ENCODE data around the gene SLC47A2. TPM values are rescaled to one million over a fixed set of nuclear protein-coding genes. Genes with fewer than 3 reads are reported as not detected.

The SLC47A2 gene
- polyA plus RNA-seq, 1 experiment: not detected

DNA sequence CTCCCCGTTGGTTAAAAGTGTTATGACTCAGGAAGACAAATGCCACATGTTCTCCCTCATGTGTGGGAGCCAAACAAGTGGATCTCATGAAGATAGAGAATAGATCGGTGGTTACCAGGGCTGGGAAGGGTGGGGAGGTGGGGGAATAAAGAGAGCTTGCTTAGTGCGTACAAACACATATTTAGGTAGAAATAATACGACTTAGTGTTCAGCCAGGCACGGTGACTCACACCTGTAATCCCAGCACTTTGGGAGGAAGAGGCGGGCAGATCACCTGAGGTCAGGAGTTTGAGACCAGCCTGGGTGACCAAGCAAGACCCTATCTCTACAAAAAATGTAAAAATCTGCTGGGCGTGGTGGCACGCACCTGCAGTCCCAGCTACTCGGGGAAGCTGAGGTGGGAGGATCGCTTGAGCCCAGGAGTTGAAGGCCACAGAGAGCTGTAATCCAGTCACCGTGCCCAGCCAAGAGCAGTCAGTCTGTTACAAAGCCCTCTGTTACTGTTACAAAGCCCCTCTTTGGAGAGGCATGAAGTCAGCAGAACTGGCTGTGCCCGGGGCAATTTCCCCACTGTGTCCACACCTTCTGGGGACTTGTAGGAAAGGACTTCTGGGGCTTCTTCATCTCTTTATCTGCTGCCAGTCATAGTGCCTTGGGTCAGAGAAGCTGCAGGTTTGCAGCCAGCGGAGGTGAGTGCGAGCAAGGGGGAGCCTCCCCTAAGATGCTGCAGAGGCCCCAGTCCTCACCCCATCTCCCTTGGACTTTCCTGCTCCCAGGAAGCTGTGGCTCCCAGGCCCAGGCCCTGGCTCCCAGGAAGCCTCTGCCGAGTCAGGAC, 36.0 kb upstream of the SLC47A2 start:
- Histone ChIP-seq H3K27me3 (ENCODE audit: control insufficient read depth, insufficient read depth, low read length) (peaks cover 5% of the 10 kb centered on the region; the same call in 1 of the 2 replicates), H3K4me3 (ENCODE audit: low read depth, low read length) (no peak overlapping the region), H3K36me3 (ENCODE audit: control insufficient read depth, insufficient read depth, low read length) (no peaks in the 10 kb centered on the region)
- CTCF ChIA-PET: interaction anchor here (1.2 to 11.6 kb wide), 4 partner anchors 9 to 239 kb away, joined by 3 to 84 read pairs (median 20); no protein-coding TSS in a partner anchor
- DNase-seq (ENCODE audit: low read depth): no peak
- POLR2A ChIA-PET: no interaction called here
- TF ChIP-seq, protein P1, sequence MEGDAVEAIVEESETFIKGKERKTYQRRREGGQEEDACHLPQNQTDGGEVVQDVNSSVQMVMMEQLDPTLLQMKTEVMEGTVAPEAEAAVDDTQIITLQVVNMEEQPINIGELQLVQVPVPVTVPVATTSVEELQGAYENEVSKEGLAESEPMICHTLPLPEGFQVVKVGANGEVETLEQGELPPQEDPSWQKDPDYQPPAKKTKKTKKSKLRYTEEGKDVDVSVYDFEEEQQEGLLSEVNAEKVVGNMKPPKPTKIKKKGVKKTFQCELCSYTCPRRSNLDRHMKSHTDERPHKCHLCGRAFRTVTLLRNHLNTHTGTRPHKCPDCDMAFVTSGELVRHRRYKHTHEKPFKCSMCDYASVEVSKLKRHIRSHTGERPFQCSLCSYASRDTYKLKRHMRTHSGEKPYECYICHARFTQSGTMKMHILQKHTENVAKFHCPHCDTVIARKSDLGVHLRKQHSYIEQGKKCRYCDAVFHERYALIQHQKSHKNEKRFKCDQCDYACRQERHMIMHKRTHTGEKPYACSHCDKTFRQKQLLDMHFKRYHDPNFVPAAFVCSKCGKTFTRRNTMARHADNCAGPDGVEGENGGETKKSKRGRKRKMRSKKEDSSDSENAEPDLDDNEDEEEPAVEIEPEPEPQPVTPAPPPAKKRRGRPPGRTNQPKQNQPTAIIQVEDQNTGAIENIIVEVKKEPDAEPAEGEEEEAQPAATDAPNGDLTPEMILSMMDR (IDR thresholded peaks at IDR 0.05; ENCODE audit: insufficient read depth, low read depth, low read length): no peak

DNA sequence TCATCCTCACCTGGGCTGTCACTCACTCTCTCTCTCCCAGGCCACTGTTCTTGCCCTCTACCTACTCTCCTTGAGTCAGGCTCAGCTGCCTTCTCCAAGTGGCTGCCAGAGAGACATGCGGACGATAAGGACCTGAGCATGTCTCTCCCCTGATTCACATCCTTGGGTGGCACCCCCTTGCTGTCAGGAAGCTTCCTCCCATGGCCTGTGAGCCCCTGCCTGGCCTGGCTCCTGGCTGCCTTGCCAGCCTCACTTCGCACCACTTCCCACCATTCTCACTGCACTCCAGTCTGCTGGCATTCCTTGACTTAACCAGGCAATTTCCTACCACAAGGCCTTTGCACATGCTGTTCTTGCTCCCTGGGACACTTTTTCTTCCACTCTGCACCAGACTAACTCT, 34.5 kb upstream of the SLC47A2 start:
- no peak for DNase-seq (ENCODE audit: low read depth)
- ChIA-PET POLR2A (no interaction called here), CTCF (interaction anchor here (1.2 to 11.6 kb wide), 2 partner anchors 13 to 237 kb away, joined by 5 to 84 read pairs; no protein-coding TSS in a partner anchor)
- TF ChIP-seq, protein P1 (IDR thresholded peaks at IDR 0.05; ENCODE audit: insufficient read depth, low read depth, low read length): no peak
- H3K27me3 ChIP-seq (ENCODE audit: control insufficient read depth, insufficient read depth, low read length): 0 out of 2 replicates have a peak, but pooled peaks cover 6% of the 10 kb centered on the region
- H3K4me3 ChIP-seq (ENCODE audit: low read depth, low read length): no peak overlapping the region
- H3K36me3 ChIP-seq (ENCODE audit: control insufficient read depth, insufficient read depth, low read length): no peaks in the 10 kb centered on the region

DNA sequence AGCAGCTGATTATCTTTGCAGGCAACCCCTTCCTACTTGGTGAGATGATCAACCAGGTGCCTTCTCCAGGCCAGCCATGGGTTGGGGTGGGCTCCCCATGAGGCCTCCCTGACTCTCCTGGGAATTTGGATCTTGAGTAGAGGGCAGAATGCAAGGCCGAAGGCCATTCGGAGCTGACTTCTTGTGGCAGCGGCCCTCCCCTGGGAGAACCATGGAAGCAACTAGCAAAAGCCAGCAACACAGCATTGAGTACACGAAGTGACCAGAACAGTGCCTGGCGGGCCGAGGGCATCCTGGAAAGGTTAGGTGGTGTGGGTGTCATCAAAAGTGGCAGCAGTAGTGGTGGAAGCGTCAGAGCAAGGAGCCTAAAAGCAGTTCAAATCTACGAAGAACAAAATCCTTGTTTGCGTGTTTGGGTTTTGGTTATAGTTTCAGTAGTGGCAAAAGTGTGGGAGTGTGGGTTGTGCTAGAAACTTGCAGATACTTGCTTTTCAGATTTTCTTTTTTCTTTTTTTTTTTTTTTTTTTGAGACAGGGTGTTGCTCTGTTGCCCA, 33.7 kb upstream of the SLC47A2 start:
- POLR2A ChIA-PET: no interaction called here
- TF ChIP-seq, protein P1 (IDR thresholded peaks at IDR 0.05; ENCODE audit: insufficient read depth, low read depth, low read length): no peak
- no peak for DNase-seq (ENCODE audit: low read depth)
- Histone ChIP-seq H3K27me3 (ENCODE audit: control insufficient read depth, insufficient read depth, low read length) (0 out of 2 replicates have a peak, but pooled peaks cover 6% of the 10 kb centered on the region), H3K36me3 (ENCODE audit: control insufficient read depth, insufficient read depth, low read length) (no peaks in the 10 kb centered on the region), H3K4me3 (ENCODE audit: low read depth, low read length) (no peak overlapping the region)
- CTCF ChIA-PET: interaction anchor here (11.6 kb wide), 1 partner anchor 14 kb away, joined by 84 read pairs; no protein-coding TSS in a partner anchor

DNA sequence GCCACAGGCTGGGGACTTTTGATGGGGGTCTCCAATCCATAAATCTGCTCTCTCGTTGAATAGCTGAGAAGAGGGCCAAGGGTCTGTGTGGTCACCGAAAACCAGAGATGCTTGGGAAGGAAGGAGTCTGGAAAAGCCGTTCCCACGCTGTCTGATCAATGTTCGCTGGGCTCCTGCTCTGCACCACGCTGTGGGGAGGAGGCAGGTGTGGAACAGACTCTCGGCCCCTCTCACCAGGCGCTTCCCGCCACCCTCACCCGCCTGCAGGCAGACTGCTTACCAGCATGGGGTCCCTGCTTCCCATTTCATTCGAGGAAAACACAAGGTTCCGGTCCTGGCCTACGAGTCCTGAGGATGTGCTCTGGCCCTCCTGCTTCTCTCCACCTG, 32.4 kb upstream of the SLC47A2 start:
- DNase-seq (ENCODE audit: low read depth): no peak
- POLR2A ChIA-PET: no interaction called here
- Histone ChIP-seq H3K4me3 (ENCODE audit: low read depth, low read length) (no peak overlapping the region), H3K36me3 (ENCODE audit: control insufficient read depth, insufficient read depth, low read length) (no peaks in the 10 kb centered on the region), H3K27me3 (ENCODE audit: control insufficient read depth, insufficient read depth, low read length) (0 out of 2 replicates have a peak, but pooled peaks cover 6% of the 10 kb centered on the region)
- TF ChIP-seq, protein P1 (IDR thresholded peaks at IDR 0.05; ENCODE audit: insufficient read depth, low read depth, low read length): no peak
- CTCF ChIA-PET: interaction anchor here (11.6 kb wide), 1 partner anchor 15 kb away, joined by 84 read pairs; no protein-coding TSS in a partner anchor
